NB4 (cell line): Measurements from ENCODE around the gene FAM120AOS.

Experiments used
- CTCF ChIP-seq: IDR thresholded peaks from one replicate; pipeline ENCODE4 v1.5.1; 2012; ENCODE audit warnings: low read depth, low read length
- MAX ChIP-seq: IDR thresholded peaks from 2 replicates; pipeline ENCODE4 v1.6.1; 2011; ENCODE audit warnings: low read depth, low read length

GRCh38 chr9:93447655-93448054 is 5.7 kb downstream of the FAM120AOS start:
- TF ChIP-seq MAX (no peak), CTCF (no peak)
